Right lobe of liver (tissue), 6 donors: Measurements from ENCODE around the gene ZDHHC14. TPM values are rescaled to one million over a fixed set of nuclear protein-coding genes. Genes with fewer than 3 reads are reported as not detected.

Experiments used
- ATAC-seq, 4 donors: fragments of 200-7000 bp; cut with Tn5 transposase; one replicate each; pipeline ENCODE4 v1.9.1; 2020; ENCODE audit warnings: mild to moderate bottlenecking in 4 of 4, moderate library complexity in 4 of 4
- DNase-seq, 3 donors: peaks; one replicate each; pipeline ENCODE4 v3.0.0-alpha.2; 2020
- H3K27ac ChIP-seq, 3 donors: fragments of 200-600 bp; one replicate each; pipeline ENCODE4 v1.8.0; 2022
- H3K27me3 ChIP-seq, 2 donors: fragments of 200-600 bp; one replicate each; pipeline ENCODE4 v1.8.0; 2022
- H3K36me3 ChIP-seq, 4 donors: fragments of 200-600 bp; sonication (generic) in 1 of 4; one replicate each; pipeline versions ENCODE4 v1.5.1 to v1.8.0; 2017 to 2022; ENCODE audit warnings: control low read depth in 1 of 4
- H3K4me1 ChIP-seq, 4 donors: fragments of 200-600 bp; sonication (generic) in 1 of 4; one replicate each; pipeline versions ENCODE4 v1.5.1 to v1.8.0; 2017 to 2022; ENCODE audit warnings: control low read depth in 1 of 4
- H3K4me3 ChIP-seq, 3 donors: fragments of 200-600 bp; one replicate each; pipeline ENCODE4 v1.8.0; 2022
- H3K9me3 ChIP-seq, 4 donors: fragments of 200-600 bp; sonication (generic) in 1 of 4; one replicate each; pipeline versions ENCODE4 v1.5.1 to v1.8.0; 2017 to 2022; ENCODE audit warnings: control low read depth in 1 of 4
- POLR2A ChIP-seq: fragments of 450-650 bp; IDR thresholded peaks from one replicate; pipeline ENCODE4 v1.6.1; 2017; ENCODE audit warnings: antibody characterized with exemption, mild to moderate bottlenecking
- WGBS: methylation state at CpG from one replicate; pipeline ENCODE4 v1.1.6; 2018; ENCODE audit warnings: low coverage, low lambda C conversion rate; ENCODE audit not compliant: insufficient coverage; ENCODE audit errors: missing lambda C conversion rate; 5-methylcytosine and 5-hydroxymethylcytosine counted together
- intact Hi-C, 2 donors: fragments of 100-400 bp; cut with DNase I; formaldehyde crosslinking; loops; one replicate each; pipeline versions ENCODE4 v1.11.2 to v1.14.1; 2022
- total RNA-seq, 6 experiments: library from RNA; depleted of rRNA in 2 of 6; stranded (reverse); fragments of >200 nt in 2 of 6; fragmentation: NEBNext Ultra II Directional in 3 of 6; extraction: Animal tissue kit (Norgen Biotek cat#: 25700) in 3 of 6; gene quantifications; one replicate each; pipeline versions ENCODE4 v1.1.0 to v1.2.4, GENCODE V29; 2016 to 2023
- TF ChIP-seq, protein P1 (sequence below), 4 donors: fragments of 200-600 bp in 3 of 4; fragments of 450-650 bp in 1 of 4; IDR thresholded peaks; one replicate each; pipeline versions ENCODE4 v1.5.1 to v1.8.0; 2016 to 2022; ENCODE audit warnings: antibody characterized with exemption in 4 of 4, mild to moderate bottlenecking in 2 of 4
- donor health status: DM: no; HTN: yes; CAD: no.
- donor health status: DM: no; HTN: no; CAD: no.
- donor health status: DM: no; HTN: no; CAD: no.
- donor health status: DM: no; HTN: yes; CAD: no.
- donor health status: DM: no; HTN: yes; CAD: no.

The ZDHHC14 gene
- total RNA-seq, 6 experiments from 2014 or later: 7.3 to 13.0 (median 10.3) TPM

DNA sequence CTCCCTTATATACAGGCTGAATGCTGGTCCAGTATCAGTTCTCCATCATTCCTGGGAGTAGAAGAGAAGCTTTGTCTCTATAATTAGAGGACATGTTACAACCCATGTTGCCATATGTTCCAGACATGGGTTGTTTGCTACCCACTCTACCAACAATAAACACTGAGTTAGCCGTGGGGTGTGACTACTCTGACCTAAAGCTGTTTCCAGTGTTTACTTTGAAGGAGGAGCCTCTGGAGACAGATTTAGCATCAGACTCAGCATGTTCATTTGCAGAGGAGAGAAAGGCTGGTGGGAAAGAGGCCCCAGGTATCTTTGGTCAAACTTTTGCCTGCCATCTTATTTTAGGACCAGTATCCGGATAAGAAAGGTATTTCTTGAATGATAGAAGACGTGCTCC lies 284.2 kb downstream of the ZDHHC14 start:
- H3K27ac ChIP-seq: no peak overlapping the region
- H3K36me3 ChIP-seq: no peaks in the 10 kb centered on the region
- H3K4me1 ChIP-seq: no peaks in the 10 kb centered on the region
- intact Hi-C loops: loop anchor here in 1 of 2 donors (10.0 kb wide), 1 partner anchor 330 kb away; no protein-coding TSS in a partner anchor
- ATAC-seq (no peak), DNase-seq (no peak)
- no peak overlapping the region for H3K4me3 ChIP-seq
- no peak for TF ChIP-seq POLR2A
- TF ChIP-seq, protein P1, sequence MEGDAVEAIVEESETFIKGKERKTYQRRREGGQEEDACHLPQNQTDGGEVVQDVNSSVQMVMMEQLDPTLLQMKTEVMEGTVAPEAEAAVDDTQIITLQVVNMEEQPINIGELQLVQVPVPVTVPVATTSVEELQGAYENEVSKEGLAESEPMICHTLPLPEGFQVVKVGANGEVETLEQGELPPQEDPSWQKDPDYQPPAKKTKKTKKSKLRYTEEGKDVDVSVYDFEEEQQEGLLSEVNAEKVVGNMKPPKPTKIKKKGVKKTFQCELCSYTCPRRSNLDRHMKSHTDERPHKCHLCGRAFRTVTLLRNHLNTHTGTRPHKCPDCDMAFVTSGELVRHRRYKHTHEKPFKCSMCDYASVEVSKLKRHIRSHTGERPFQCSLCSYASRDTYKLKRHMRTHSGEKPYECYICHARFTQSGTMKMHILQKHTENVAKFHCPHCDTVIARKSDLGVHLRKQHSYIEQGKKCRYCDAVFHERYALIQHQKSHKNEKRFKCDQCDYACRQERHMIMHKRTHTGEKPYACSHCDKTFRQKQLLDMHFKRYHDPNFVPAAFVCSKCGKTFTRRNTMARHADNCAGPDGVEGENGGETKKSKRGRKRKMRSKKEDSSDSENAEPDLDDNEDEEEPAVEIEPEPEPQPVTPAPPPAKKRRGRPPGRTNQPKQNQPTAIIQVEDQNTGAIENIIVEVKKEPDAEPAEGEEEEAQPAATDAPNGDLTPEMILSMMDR (IDR thresholded peaks at IDR 0.05): no peak
- H3K9me3 ChIP-seq: no peaks in the 10 kb centered on the region
- 71% methylated on average over 3 of the region's 3 CpGs for WGBS
- H3K27me3 ChIP-seq: no peaks in the 10 kb centered on the region

DNA sequence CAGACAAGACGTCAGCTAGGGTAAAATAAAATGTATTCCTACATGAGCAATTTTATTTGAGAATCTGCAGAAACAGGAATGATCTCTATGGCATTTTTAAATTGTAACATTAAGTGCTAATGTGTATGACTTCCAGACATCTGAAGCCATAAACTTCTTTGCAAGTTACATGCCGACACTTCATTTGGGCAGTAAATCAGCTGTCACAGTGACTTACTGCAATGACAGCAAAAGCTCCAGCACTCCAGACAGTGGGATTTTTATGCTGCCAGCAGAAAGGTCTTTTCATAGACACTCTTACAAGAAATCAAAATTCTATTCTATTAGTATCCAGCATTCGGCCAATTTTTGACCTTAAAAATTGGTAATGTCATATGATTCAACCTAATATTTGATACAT lies 285.7 kb downstream of the ZDHHC14 start:
- no peak for TF ChIP-seq POLR2A
- TF ChIP-seq, protein P1 (IDR thresholded peaks at IDR 0.05): no peak
- Histone ChIP-seq H3K36me3 (no peaks in the 10 kb centered on the region), H3K9me3 (no peaks in the 10 kb centered on the region), H3K4me1 (no peaks in the 10 kb centered on the region), H3K4me3 (no peak overlapping the region), H3K27me3 (no peaks in the 10 kb centered on the region), H3K27ac (no peak overlapping the region)
- ATAC-seq (no peak), DNase-seq (no peak)
- intact Hi-C loops: loop anchor here in 1 of 2 donors (10.0 kb wide), 1 partner anchor 332 kb away; no protein-coding TSS in a partner anchor
- WGBS: 73% methylated on average over 3 of the region's 3 CpGs

DNA sequence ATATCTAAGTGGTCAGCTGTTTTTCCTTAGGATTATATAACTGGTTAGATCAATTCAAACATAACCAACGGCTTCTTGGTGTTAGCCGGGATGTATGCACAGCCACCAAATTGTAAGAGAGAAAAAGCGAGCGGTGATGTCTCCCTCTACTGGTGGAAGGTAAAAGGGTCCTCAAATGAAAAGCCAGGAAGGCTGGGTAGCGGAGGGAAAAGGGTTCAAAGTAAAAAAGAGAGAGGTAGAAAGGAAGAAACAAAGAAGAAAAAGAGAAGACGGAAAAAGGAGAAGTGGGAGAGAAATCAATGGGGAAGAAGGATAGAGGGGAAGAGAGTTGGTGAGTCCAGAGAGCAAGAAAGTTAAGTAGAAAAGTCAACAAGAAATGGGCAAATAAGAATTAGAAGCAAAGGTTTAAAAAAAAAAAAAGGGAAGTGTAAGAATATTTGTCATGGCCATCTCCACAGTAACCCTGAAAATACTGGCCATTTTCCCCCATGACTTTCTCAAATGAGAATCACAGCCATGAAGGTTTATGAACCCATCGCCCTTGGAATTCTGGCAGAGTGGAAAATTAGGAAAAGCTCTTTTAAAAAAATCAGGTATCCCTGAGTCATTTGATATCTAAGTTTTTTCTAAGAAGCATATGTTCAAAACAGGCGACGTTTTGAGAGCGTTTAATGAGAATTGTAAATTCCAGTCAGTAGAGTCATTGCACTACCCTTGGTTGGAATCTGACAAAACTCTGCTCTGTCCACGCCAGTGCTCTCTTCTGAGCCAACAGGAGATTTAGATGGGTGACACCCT lies 286.4 kb downstream of the ZDHHC14 start:
- DNase-seq: peak in 1 of 3 donors; percentile 61
- Histone ChIP-seq H3K4me1 (no peaks in the 10 kb centered on the region), H3K9me3 (no peaks in the 10 kb centered on the region), H3K27ac (no peak overlapping the region), H3K27me3 (no peaks in the 10 kb centered on the region), H3K36me3 (no peaks in the 10 kb centered on the region), H3K4me3 (no peak overlapping the region)
- no peak for TF ChIP-seq POLR2A
- TF ChIP-seq, protein P1 (IDR thresholded peaks at IDR 0.05): peak; percentile 78 to 87 (median 86)
- intact Hi-C loops: loop anchor here in 1 of 2 donors (10.0 kb wide), 1 partner anchor 333 kb away; no protein-coding TSS in a partner anchor
- peak; percentile 85 to 90 (median 90) for ATAC-seq
- WGBS: 39% methylated on average over 10 of the region's 11 CpGs

DNA sequence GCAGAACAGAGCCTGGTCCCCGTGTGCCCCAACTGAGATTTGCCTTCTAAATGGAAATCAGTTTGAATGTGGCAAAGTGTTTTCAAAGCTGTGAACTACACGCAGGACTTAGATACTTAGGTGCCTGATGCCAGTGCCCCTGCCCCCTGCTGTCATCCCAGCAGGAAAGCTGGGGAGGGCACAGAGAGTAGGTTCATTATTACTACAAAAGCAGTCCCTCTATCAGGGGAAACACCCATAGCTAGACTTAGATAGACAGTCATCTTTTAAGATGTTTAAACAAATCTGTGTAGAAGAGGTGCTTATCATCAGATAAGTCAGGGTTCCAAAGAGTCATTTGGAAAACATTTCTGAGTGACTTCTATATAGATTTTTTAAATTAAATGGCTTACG lies 287.0 kb downstream of the ZDHHC14 start:
- no peak overlapping the region for H3K4me3 ChIP-seq
- intact Hi-C loops: loop anchor here in 1 of 2 donors (10.0 kb wide), 1 partner anchor 333 kb away; no protein-coding TSS in a partner anchor
- 76% methylated on average over 3 of the region's 3 CpGs for WGBS
- no peak overlapping the region for H3K27ac ChIP-seq
- no peaks in the 10 kb centered on the region for H3K9me3 ChIP-seq
- no peak for DNase-seq
- H3K4me1 ChIP-seq: no peaks in the 10 kb centered on the region
- no peak for ATAC-seq
- no peaks in the 10 kb centered on the region for H3K27me3 ChIP-seq
- TF ChIP-seq, protein P1 (IDR thresholded peaks at IDR 0.05): no peak
- TF ChIP-seq POLR2A: no peak
- peaks cover 0 to under 1% (median 0%) of the 10 kb centered on the region in 4 donors for H3K36me3 ChIP-seq
